Measurements from ENCODE around the gene GNAT3.

GRCh38 chr7:80548840-80549530 is 37.1 kb upstream of the GNAT3 start:
- TF ChIP-seq RNF2 (IDR thresholded peaks at IDR 0.05; ENCODE audit: borderline replicate concordance, low read depth, low read length, missing control alignments, poor library complexity, severe bottlenecking) (no peak), CTCF (IDR thresholded peaks at IDR 0.05; ENCODE audit: control extremely low read depth in 1 of 3, insufficient read depth in 1 of 3, low read depth in 1 of 3, low read length in 3 of 3) (no peak), RXRA (IDR thresholded peaks at IDR 0.05; ENCODE audit: insufficient read depth, low read depth, low read length) (no peak), EZH2 (IDR thresholded peaks at IDR 0.05; ENCODE audit: low read depth, low read length, severe bottlenecking) (no peak), USF2 (IDR thresholded peaks at IDR 0.05; ENCODE audit: low read length) (no peak), RAD21 (IDR thresholded peaks at IDR 0.05 in 1 of 2, conservative IDR thresholded peaks at IDR 0.05 in 1 of 2; ENCODE audit: low read depth in 2 of 2, low read length in 2 of 2) (no peak), MAFK (IDR thresholded peaks at IDR 0.05; ENCODE audit: low read depth, low read length) (no peak), RFX5 (IDR thresholded peaks at IDR 0.05; ENCODE audit: borderline replicate concordance, low read depth, low read length) (no peak), YY1 (IDR thresholded peaks at IDR 0.05; ENCODE audit: low read depth, low read length) (no peak), POLR2AphosphoS5 (IDR thresholded peaks at IDR 0.05; ENCODE audit: low read depth, low read length) (no peak), CHD7 (IDR thresholded peaks at IDR 0.05; ENCODE audit: insufficient replicate concordance, low read length) (no peak), POLR2A (IDR thresholded peaks at IDR 0.05; ENCODE audit: control extremely low read depth in 1 of 2, low read depth in 2 of 2, low read length in 2 of 2) (no peak), JUN (IDR thresholded peaks at IDR 0.05; ENCODE audit: low read depth, low read length) (no peak)

Measured in H1 (cell line).